ENCODE measurements around the gene MAPK10.

MAPK10 gene

DNA sequence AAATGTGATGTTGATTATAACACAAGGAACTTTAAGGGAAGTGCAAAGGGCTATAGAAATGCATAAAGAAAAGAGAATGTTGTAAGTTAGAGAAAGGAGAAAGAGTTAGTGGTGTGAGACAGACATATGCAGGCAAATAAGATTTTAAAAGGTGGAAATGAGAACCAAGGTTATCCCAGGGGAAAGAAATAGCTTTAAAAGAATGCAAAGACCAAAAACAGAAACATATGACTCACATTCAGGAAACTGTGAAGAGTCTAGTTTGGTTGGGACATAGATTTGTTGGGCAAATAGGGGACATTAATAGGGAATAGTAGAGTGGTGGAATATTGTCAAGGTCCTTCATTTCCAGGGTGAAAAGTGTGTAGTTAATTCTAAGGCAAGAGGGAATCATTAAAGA is 52.4 kb downstream of the MAPK10 start:
- TF ChIP-seq, protein P1, sequence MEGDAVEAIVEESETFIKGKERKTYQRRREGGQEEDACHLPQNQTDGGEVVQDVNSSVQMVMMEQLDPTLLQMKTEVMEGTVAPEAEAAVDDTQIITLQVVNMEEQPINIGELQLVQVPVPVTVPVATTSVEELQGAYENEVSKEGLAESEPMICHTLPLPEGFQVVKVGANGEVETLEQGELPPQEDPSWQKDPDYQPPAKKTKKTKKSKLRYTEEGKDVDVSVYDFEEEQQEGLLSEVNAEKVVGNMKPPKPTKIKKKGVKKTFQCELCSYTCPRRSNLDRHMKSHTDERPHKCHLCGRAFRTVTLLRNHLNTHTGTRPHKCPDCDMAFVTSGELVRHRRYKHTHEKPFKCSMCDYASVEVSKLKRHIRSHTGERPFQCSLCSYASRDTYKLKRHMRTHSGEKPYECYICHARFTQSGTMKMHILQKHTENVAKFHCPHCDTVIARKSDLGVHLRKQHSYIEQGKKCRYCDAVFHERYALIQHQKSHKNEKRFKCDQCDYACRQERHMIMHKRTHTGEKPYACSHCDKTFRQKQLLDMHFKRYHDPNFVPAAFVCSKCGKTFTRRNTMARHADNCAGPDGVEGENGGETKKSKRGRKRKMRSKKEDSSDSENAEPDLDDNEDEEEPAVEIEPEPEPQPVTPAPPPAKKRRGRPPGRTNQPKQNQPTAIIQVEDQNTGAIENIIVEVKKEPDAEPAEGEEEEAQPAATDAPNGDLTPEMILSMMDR (IDR thresholded peaks at IDR 0.05; ENCODE audit: low read length, missing control alignments), result no peak
- no peak overlapping the region for H3K4me3 ChIP-seq (replicated peaks; ENCODE audit: low read depth, low read length)
- peak; percentile 39 for DNase-seq (ENCODE audit: low read depth)

- H3K4me3 ChIP-seq (replicated peaks; ENCODE audit: low read depth, low read length), result no peak overlapping the region
- DNase-seq (ENCODE audit: low read depth), result peak; percentile 36
- TF ChIP-seq, protein P1 (IDR thresholded peaks at IDR 0.05; ENCODE audit: low read length, missing control alignments), result no peak
Observed at GRCh38 chr4:86306816-86307215, 53.0 kb downstream of the MAPK10 start.

- no peak for DNase-seq (ENCODE audit: low read depth)
- no peak overlapping the region for H3K4me3 ChIP-seq (replicated peaks; ENCODE audit: low read depth, low read length)
- TF ChIP-seq, protein P1 (IDR thresholded peaks at IDR 0.05; ENCODE audit: low read length, missing control alignments), result no peak
Observed at GRCh38 chr4:86302830-86303229, 57.0 kb downstream of the MAPK10 start.

DNA sequence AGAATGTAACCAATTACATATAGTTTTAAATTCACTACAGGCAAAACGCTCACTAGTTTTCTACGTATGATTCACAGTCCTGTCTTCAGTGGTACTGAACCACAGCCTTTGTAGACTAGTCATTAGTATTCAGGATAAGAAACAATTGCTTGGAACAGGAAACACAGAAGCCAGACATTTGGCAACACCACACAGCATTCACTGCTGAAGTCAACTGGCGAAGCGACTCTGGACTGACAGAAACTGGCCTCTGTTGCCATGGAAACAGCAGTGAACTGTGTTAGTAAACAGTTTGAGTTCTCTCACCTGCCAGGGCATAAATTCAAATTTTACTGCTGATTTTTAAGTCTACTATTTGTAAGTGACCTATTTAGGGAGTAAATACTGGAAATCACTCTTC is 57.6 kb downstream of the MAPK10 start:
- H3K4me3 ChIP-seq (replicated peaks; ENCODE audit: low read depth, low read length), result no peak overlapping the region
- peak; percentile 93 for DNase-seq (ENCODE audit: low read depth)
- TF ChIP-seq, protein P1 (IDR thresholded peaks at IDR 0.05; ENCODE audit: low read length, missing control alignments), result no peak

GRCh38 chr4:86300516-86300915 is 59.3 kb downstream of the MAPK10 start:
- no peak overlapping the region for H3K4me3 ChIP-seq (replicated peaks; ENCODE audit: low read depth, low read length)
- TF ChIP-seq, protein P1 (IDR thresholded peaks at IDR 0.05; ENCODE audit: low read length, missing control alignments), result no peak
- DNase-seq (ENCODE audit: low read depth), result no peak

GRCh38 chr4:86296865-86297264 is 63.0 kb downstream of the MAPK10 start:
- no peak overlapping the region for H3K4me3 ChIP-seq (replicated peaks; ENCODE audit: low read depth, low read length)
- TF ChIP-seq, protein P1 (IDR thresholded peaks at IDR 0.05; ENCODE audit: low read length, missing control alignments), result no peak
- no peak for DNase-seq (ENCODE audit: low read depth)

DNA sequence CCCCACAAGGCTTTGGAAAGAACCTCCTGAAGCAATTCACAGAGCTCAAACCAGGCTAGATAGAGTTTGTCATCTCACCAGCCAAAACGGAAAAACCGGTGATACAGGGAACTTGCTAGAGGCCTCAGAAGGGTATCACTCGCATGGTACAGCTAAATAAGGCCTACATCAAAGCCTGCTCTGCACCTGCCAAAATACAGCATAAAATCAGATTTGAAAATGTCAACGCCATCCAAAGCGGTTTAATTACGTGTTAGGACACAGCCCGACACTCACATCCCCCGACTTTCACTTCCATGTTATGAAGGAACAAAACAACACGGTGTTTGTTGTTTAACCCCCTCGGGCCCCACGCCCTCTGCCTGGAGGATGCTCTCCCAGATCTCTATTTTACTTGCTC is 65.0 kb downstream of the MAPK10 start:
- H3K4me3 ChIP-seq (replicated peaks; ENCODE audit: low read depth, low read length), result no peak overlapping the region
- TF ChIP-seq, protein P1 (IDR thresholded peaks at IDR 0.05; ENCODE audit: low read length, missing control alignments), result no peak
- no peak for DNase-seq (ENCODE audit: low read depth)
